Astrocyte (in vitro differentiated cells and primary cell): ENCODE measurements around the gene CEP162. TPM values are rescaled to one million over a fixed set of nuclear protein-coding genes. Genes with fewer than 3 reads are reported as not detected.

Source experiments
- DNase-seq: peaks from one replicate; pipeline ENCODE4 v3.0.0-alpha.2; 2010; ENCODE audit warnings: low read depth
- FAIRE-seq: peaks from 2 replicates; lab custom pipeline; 2011; peaks lifted over from hg19 to GRCh38; lab: Jason Lieb, UNC
- H2AFZ ChIP-seq: 2 replicates; pipeline ENCODE4 v1.6.0; 2012; ENCODE audit warnings: low read depth, low read length, inconsistent platforms
- H3K27ac ChIP-seq: 2 replicates; pipeline ENCODE4 v1.5.1; 2011; ENCODE audit warnings: low read depth, low read length, inconsistent platforms
- H3K27me3 ChIP-seq: 2 replicates; pipeline ENCODE4 v1.6.0; 2011; ENCODE audit warnings: low read length, inconsistent platforms; ENCODE audit not compliant: insufficient read depth
- H3K36me3 ChIP-seq: 2 replicates; pipeline ENCODE4 v1.5.1; 2011; ENCODE audit warnings: low read length, inconsistent platforms; ENCODE audit not compliant: insufficient read depth
- H3K4me1 ChIP-seq: 2 replicates; pipeline ENCODE4 v1.5.1; 2011; ENCODE audit warnings: low read length, inconsistent platforms; ENCODE audit not compliant: insufficient read depth
- H3K4me2 ChIP-seq: 2 replicates; pipeline ENCODE4 v1.6.0; 2012; ENCODE audit warnings: low read length, inconsistent platforms
- H3K4me3 ChIP-seq: 2 replicates; pipeline ENCODE4 v1.5.1; 2011; ENCODE audit warnings: low read depth, mild to moderate bottlenecking, low read length, inconsistent platforms; ENCODE audit not compliant: insufficient read depth
- H3K79me2 ChIP-seq: 2 replicates; pipeline ENCODE4 v1.6.0; 2012; ENCODE audit warnings: mild to moderate bottlenecking, low read length, inconsistent platforms; ENCODE audit not compliant: insufficient read depth
- H3K9ac ChIP-seq: 2 replicates; pipeline ENCODE4 v1.6.0; 2012; ENCODE audit warnings: mild to moderate bottlenecking, low read length, inconsistent platforms
- H3K9me3 ChIP-seq: 2 replicates; pipeline ENCODE4 v1.5.1; 2012; ENCODE audit warnings: low read depth, mild to moderate bottlenecking, low read length, inconsistent platforms; ENCODE audit not compliant: insufficient read depth
- H4K20me1 ChIP-seq: 2 replicates; pipeline ENCODE4 v1.6.0; 2012; ENCODE audit warnings: low read length, inconsistent platforms; ENCODE audit not compliant: insufficient read depth
- H3K27ac Mint-ChIP-seq: one replicate; pipeline ENCODE4 v1.8.0; 2021; ENCODE audit warnings: mild to moderate bottlenecking, mixed read lengths; ENCODE audit not compliant: unreplicated experiment
- H3K27me3 Mint-ChIP-seq: one replicate; pipeline ENCODE4 v1.8.0; 2021; ENCODE audit warnings: low read depth, mixed read lengths; ENCODE audit not compliant: unreplicated experiment
- H3K36me3 Mint-ChIP-seq: one replicate; pipeline ENCODE4 v1.8.0; 2021; ENCODE audit warnings: low read depth, mixed read lengths; ENCODE audit not compliant: unreplicated experiment
- H3K4me1 Mint-ChIP-seq: one replicate; pipeline ENCODE4 v1.8.0; 2021; ENCODE audit warnings: low read depth, mixed read lengths; ENCODE audit not compliant: unreplicated experiment
- H3K4me3 Mint-ChIP-seq: one replicate; pipeline ENCODE4 v1.8.0; 2021; ENCODE audit warnings: mild to moderate bottlenecking, moderate library complexity, mixed read lengths; ENCODE audit not compliant: unreplicated experiment
- H3K9me3 Mint-ChIP-seq: one replicate; pipeline ENCODE4 v1.8.0; 2021; ENCODE audit warnings: mild to moderate bottlenecking, mixed read lengths; ENCODE audit not compliant: unreplicated experiment
- EZH2 ChIP-seq: IDR thresholded peaks from 2 replicates; pipeline ENCODE4 v1.6.1; 2012; ENCODE audit warnings: mild to moderate bottlenecking, low read length, inconsistent platforms; ENCODE audit not compliant: insufficient read depth
- total RNA-seq: library from RNA; stranded (reverse); gene quantifications from 2 replicates; pipeline ENCODE4 v1.2.1, GENCODE V29; 2021
- TF ChIP-seq, protein P1 (sequence below): IDR thresholded peaks from 2 replicates; pipeline ENCODE4 v1.5.1; 2011; ENCODE audit warnings: low read depth, mild to moderate bottlenecking, inconsistent platforms, low read length, moderate library complexity; ENCODE audit not compliant: insufficient read depth

Gene CEP162
- total RNA-seq, 1 donor from 2014 or later: 6.9 TPM

DNA sequence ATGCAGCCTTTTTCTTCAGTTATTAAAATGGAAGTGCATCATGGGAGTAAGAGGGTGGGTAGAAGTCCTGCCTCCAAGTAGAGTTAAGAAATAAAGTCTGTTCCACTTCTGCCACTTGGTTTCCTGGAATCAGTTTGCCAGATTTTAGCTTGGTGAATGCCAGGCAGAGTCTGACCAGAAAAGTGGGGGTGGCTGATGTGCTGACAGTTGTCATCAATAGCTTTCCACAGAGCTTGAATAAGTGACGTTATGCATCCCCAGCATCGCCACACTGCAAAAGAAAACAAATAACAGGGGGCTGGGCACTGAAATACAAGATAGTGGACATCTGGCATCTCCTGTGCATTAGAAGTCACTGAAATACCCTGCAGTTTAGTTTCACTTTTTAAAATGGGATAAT lies 30.8 kb upstream of the CEP162 start:
- H3K27ac Mint-ChIP-seq: no peak overlapping the region
- H3K4me3 ChIP-seq: no peak overlapping the region

DNA sequence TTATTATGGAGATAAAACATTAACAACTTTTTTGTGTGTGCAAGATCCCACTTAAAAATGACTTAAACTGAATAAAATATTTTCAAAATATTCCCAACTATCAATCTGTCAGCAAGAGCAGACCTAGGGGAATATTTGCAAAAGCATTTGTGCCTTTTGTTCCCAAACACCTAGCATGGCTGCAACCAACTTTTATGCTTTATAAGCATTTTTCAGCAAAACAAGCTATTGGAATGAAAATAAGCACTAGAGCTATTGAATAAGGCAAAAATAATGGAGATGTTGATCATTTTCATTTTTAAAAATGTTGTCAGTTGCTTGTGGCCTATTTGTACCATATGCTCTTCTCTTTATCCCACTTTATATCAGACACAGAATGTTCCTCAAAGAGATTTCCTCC lies 28.2 kb upstream of the CEP162 start:
- no peaks in the 10 kb centered on the region for H3K9me3 Mint-ChIP-seq
- FAIRE-seq (no peak), DNase-seq (no peak)
- no peaks in the 10 kb centered on the region for H3K4me1 ChIP-seq
- no peak overlapping the region for H3K9ac ChIP-seq
- H3K27ac ChIP-seq: no peak overlapping the region
- H3K27me3 ChIP-seq: no peaks in the 10 kb centered on the region
- peaks cover 8% of the 10 kb centered on the region for H3K4me1 Mint-ChIP-seq
- H4K20me1 ChIP-seq: no peaks in the 10 kb centered on the region
- H3K27ac Mint-ChIP-seq: no peak overlapping the region
- no peaks in the 10 kb centered on the region for H3K36me3 ChIP-seq
- H3K4me2 ChIP-seq: no peak overlapping the region
- no peak overlapping the region for H3K4me3 Mint-ChIP-seq
- H3K4me3 ChIP-seq: no peak overlapping the region
- TF ChIP-seq, protein P1, sequence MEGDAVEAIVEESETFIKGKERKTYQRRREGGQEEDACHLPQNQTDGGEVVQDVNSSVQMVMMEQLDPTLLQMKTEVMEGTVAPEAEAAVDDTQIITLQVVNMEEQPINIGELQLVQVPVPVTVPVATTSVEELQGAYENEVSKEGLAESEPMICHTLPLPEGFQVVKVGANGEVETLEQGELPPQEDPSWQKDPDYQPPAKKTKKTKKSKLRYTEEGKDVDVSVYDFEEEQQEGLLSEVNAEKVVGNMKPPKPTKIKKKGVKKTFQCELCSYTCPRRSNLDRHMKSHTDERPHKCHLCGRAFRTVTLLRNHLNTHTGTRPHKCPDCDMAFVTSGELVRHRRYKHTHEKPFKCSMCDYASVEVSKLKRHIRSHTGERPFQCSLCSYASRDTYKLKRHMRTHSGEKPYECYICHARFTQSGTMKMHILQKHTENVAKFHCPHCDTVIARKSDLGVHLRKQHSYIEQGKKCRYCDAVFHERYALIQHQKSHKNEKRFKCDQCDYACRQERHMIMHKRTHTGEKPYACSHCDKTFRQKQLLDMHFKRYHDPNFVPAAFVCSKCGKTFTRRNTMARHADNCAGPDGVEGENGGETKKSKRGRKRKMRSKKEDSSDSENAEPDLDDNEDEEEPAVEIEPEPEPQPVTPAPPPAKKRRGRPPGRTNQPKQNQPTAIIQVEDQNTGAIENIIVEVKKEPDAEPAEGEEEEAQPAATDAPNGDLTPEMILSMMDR: no peak
- TF ChIP-seq EZH2: no peak
- no peaks in the 10 kb centered on the region for H3K27me3 Mint-ChIP-seq
- H2AFZ ChIP-seq: no peak overlapping the region
- no peaks in the 10 kb centered on the region for H3K9me3 ChIP-seq
- H3K79me2 ChIP-seq: no peaks in the 10 kb centered on the region
- H3K36me3 Mint-ChIP-seq: no peaks in the 10 kb centered on the region

More for the DNA sequence above, 30.8 kb upstream of the CEP162 start:
- Histone ChIP-seq H3K27ac (no peak overlapping the region), H3K4me1 (no peaks in the 10 kb centered on the region), H3K79me2 (no peaks in the 10 kb centered on the region), H3K9ac (no peak overlapping the region), H3K4me2 (peak overlapping the region; percentile 20), H3K36me3 (no peaks in the 10 kb centered on the region), H2AFZ (no peak overlapping the region), H4K20me1 (no peaks in the 10 kb centered on the region), H3K9me3 (no peaks in the 10 kb centered on the region), H3K27me3 (no peaks in the 10 kb centered on the region)
- Mint-ChIP-seq H3K4me1 (peaks cover 8% of the 10 kb centered on the region), H3K36me3 (no peaks in the 10 kb centered on the region), H3K27me3 (no peaks in the 10 kb centered on the region), H3K4me3 (no peak overlapping the region), H3K9me3 (no peaks in the 10 kb centered on the region)
- DNase-seq: no peak
- TF ChIP-seq, protein P1: no peak
- TF ChIP-seq EZH2: no peak
- FAIRE-seq: no peak

DNA sequence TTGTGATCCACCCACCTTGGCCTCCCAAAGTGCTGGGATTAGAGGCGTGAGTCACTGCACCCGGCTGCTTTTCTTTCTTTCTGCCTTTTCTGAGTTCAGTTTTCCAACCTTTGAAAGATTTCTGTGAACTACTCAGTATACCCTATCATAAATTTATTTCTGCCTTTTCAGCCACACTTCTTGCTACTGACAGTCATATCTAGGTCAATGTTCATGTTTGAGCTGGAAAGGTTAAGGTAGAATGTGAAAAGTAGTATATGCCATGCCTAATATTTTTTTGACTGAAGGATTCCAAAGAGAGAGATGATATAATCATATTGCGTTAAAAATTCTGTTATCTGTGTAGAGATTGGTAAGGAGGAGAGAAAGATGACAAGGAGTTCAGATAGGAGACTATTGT lies 25.9 kb upstream of the CEP162 start:
- Histone ChIP-seq H2AFZ (no peak overlapping the region), H3K36me3 (no peaks in the 10 kb centered on the region), H3K9ac (no peak overlapping the region), H3K4me1 (no peaks in the 10 kb centered on the region), H3K9me3 (no peaks in the 10 kb centered on the region), H4K20me1 (no peaks in the 10 kb centered on the region), H3K27me3 (no peaks in the 10 kb centered on the region), H3K4me2 (no peak overlapping the region), H3K79me2 (no peaks in the 10 kb centered on the region), H3K27ac (no peak overlapping the region), H3K4me3 (no peak overlapping the region)
- H3K36me3 Mint-ChIP-seq: no peaks in the 10 kb centered on the region
- no peak for TF ChIP-seq EZH2
- TF ChIP-seq, protein P1: no peak
- no peak overlapping the region for H3K4me3 Mint-ChIP-seq
- no peaks in the 10 kb centered on the region for H3K27me3 Mint-ChIP-seq
- H3K4me1 Mint-ChIP-seq: peaks cover 8% of the 10 kb centered on the region
- FAIRE-seq (no peak), DNase-seq (no peak)
- no peak overlapping the region for H3K27ac Mint-ChIP-seq
- no peaks in the 10 kb centered on the region for H3K9me3 Mint-ChIP-seq
